Measurements from ENCODE around the gene MAD1L1. TPM values are rescaled to one million over a fixed set of nuclear protein-coding genes. Genes with fewer than 3 reads are reported as not detected.

Gene MAD1L1
- total RNA-seq, 1 donor from 2014 or later = 55.0 TPM

DNA sequence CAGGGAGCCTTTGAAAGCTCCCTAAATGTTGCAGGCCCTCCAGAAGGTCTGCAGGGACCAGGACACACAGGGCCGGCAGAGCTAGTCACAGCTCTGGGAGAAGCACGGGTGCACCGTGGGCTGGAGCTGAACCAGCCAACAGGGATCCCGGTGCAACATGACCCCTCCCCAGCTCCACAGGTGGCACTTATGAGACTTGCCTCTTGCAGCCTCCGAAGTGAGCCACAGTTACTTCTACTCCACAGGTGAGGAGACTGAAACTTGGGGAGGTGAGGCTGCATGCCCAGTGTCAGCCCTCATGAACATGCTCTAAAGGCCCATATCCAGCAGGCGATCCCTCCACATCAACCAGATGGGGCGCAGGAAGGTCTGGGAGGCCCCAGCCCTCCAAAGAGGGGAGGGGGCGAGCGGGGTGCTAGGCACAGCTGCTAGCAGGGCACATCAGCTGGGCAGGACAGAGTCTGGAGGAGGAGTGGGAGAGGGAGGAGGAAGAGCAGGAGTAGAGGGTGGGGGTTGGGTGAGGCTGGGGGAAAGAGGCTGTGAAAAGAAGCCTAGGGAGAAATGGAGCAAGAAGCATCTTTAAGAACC is 338.3 kb downstream of the MAD1L1 start:
- no peaks in the 10 kb centered on the region for H3K27me3 Mint-ChIP-seq (ENCODE audit: low read depth)
- peaks cover 11% of the 10 kb centered on the region for H3K36me3 Mint-ChIP-seq (ENCODE audit: low read depth)
- no peaks in the 10 kb centered on the region for H3K9me3 Mint-ChIP-seq
- H3K4me3 Mint-ChIP-seq (ENCODE audit: low read depth) = no peak overlapping the region
- intact Hi-C loops (cut with micrococcal nuclease) = no loop called here
- H3K4me1 Mint-ChIP-seq (ENCODE audit: low read depth) = peaks cover 8% of the 10 kb centered on the region
- H3K27ac Mint-ChIP-seq = no peak overlapping the region
- DNase-seq (ENCODE audit: low spot score) = no peak

GRCh38 chr7:1893451-1893850 is 339.3 kb downstream of the MAD1L1 start:
- H3K27ac Mint-ChIP-seq = no peak overlapping the region
- no peak for DNase-seq (ENCODE audit: low spot score)
- peaks cover 8% of the 10 kb centered on the region for H3K4me1 Mint-ChIP-seq (ENCODE audit: low read depth)
- intact Hi-C loops (cut with micrococcal nuclease) = no loop called here
- H3K27me3 Mint-ChIP-seq (ENCODE audit: low read depth) = no peaks in the 10 kb centered on the region
- H3K4me3 Mint-ChIP-seq (ENCODE audit: low read depth) = no peak overlapping the region
- H3K9me3 Mint-ChIP-seq = peaks cover 1% of the 10 kb centered on the region
- peaks cover 17% of the 10 kb centered on the region for H3K36me3 Mint-ChIP-seq (ENCODE audit: low read depth)

DNA sequence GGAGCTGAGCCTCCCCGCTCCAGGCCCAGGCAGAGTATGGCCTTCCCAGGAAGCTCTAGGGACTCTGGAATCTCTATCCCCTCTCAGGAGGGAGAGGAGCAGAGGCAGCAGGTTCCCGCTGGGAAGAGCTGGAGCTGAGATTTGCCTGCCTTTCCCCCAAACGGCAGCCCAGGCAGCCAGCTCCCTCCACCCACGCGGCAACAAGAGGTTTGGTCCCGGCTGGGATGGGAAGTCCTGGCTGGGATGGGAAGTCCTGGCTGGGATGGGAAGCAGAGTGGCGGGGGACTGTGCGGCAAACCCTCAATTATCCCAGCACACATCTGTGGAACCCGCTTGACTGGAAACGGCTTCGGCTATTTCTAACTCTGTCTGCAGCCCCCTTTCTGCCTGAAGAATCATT is 339.7 kb downstream of the MAD1L1 start:
- intact Hi-C loops (cut with micrococcal nuclease) = no loop called here
- Mint-ChIP-seq H3K4me1 (ENCODE audit: low read depth) (peaks cover 8% of the 10 kb centered on the region), H3K27ac (no peak overlapping the region), H3K27me3 (ENCODE audit: low read depth) (no peaks in the 10 kb centered on the region), H3K4me3 (ENCODE audit: low read depth) (no peak overlapping the region), H3K9me3 (peaks cover 5% of the 10 kb centered on the region), H3K36me3 (ENCODE audit: low read depth) (peaks cover 21% of the 10 kb centered on the region)
- DNase-seq (ENCODE audit: low spot score) = no peak

DNA sequence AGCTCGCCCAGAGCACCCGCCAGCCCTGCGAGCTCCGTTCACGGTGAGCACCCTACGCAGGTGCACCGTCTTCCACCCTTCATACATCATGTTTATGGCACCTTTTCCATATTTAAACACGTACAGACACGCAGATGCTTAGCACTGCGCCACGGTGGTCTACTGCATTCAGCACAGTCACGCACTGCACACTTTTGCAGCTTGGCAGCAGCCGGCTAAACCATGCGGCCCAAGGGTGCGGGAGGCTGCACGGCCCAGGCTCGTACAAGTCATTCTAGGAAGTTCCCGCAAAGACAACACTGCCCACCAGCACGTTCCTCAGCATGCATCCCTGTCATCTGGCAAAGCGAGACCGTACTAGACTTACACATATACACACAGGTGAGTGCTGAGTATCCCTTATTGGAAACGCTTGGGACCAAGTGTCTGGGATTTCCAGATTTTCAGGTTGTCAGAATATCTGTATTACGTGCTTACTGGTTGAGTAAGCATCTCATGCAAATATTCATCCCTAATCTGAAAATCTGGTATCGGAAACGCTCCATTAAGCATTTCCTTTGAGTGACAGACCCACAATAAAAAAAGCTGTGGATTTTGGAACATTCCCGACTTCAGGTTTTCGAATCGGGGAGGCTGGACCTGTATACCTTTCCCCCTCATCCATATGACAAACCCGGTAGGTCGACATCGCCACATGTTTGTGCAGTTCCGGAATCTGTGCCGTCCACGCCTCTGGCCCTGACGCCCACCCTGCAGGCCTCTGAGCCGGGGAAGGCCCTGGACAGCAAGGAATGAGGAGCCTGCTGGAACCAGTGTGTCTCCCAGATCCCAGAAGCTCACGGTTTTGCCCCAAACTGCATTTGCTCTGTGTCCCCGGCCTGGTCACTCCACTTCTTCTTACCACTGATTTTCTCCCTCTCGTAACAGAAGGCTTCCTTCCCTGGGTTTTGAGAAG is 340.5 kb downstream of the MAD1L1 start:
- Mint-ChIP-seq H3K36me3 (ENCODE audit: low read depth) (peaks cover 28% of the 10 kb centered on the region), H3K4me1 (ENCODE audit: low read depth) (peaks cover 8% of the 10 kb centered on the region), H3K4me3 (ENCODE audit: low read depth) (no peak overlapping the region), H3K27me3 (ENCODE audit: low read depth) (no peaks in the 10 kb centered on the region), H3K9me3 (peaks cover 5% of the 10 kb centered on the region), H3K27ac (no peak overlapping the region)
- DNase-seq (ENCODE audit: low spot score) = no peak
- intact Hi-C loops (cut with micrococcal nuclease) = no loop called here

DNA sequence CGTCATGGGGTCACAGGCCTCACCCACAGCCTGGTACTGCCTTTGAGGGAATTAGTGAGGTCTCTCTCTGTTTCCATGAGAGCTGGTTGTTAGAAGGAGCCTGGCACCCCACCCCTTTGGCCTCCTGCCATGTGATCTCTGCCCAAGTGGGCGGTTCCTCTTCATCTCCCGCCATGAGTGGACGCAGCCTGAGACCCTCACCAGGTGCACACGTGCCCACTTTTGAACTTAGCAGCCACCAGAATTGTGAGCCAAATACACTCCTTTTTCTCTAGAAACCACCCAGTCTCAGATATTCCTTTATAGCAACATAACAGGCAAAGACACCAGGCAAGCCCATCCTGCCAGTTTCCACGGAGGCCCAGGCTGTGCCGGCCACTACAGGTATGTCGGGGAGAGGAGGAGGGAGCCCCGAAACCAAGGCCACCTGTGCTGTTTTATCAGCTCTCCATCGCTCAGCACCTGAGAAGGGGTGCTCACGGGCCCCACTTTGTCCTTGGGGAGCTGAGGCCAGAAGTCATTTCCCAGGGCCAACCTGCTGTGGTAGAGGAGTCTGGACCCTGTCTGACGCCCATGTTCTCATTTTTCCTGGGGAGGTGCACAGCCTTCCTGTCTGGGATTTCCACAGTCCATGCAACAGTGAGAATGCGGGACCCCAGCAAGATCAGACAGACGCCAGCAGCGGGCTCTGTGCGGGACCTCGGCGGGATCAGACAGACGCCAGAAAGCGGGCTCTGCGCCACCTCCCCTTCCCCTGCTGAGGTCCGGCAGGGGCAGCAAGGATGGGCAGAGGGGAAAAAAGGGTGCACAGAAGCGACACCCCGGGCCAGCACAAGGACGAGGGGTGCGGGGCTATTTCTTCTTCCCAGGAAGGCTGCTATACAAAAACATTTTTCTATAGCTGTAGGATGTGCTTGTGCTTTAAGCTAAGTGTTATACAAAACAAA is 342.2 kb downstream of the MAD1L1 start:
- no peak for DNase-seq (ENCODE audit: low spot score)
- peak overlapping the region; percentile 40 for H3K27ac Mint-ChIP-seq
- H3K4me3 Mint-ChIP-seq (ENCODE audit: low read depth) = no peak overlapping the region
- H3K27me3 Mint-ChIP-seq (ENCODE audit: low read depth) = no peaks in the 10 kb centered on the region
- peaks cover 37% of the 10 kb centered on the region for H3K36me3 Mint-ChIP-seq (ENCODE audit: low read depth)
- intact Hi-C loops (cut with micrococcal nuclease) = no loop called here
- peaks cover 8% of the 10 kb centered on the region for H3K4me1 Mint-ChIP-seq (ENCODE audit: low read depth)
- peaks cover 5% of the 10 kb centered on the region for H3K9me3 Mint-ChIP-seq

- peaks cover 5% of the 10 kb centered on the region for H3K9me3 Mint-ChIP-seq
- DNase-seq (ENCODE audit: low spot score) = peak; percentile 22
- intact Hi-C loops (cut with micrococcal nuclease) = no loop called here
- H3K27ac Mint-ChIP-seq = no peak overlapping the region
- no peaks in the 10 kb centered on the region for H3K27me3 Mint-ChIP-seq (ENCODE audit: low read depth)
- no peak overlapping the region for H3K4me3 Mint-ChIP-seq (ENCODE audit: low read depth)
- peaks cover 37% of the 10 kb centered on the region for H3K36me3 Mint-ChIP-seq (ENCODE audit: low read depth)
- peaks cover 8% of the 10 kb centered on the region for H3K4me1 Mint-ChIP-seq (ENCODE audit: low read depth)
Observed at GRCh38 chr7:1889556-1890181, 343.1 kb downstream of the MAD1L1 start.

DNA sequence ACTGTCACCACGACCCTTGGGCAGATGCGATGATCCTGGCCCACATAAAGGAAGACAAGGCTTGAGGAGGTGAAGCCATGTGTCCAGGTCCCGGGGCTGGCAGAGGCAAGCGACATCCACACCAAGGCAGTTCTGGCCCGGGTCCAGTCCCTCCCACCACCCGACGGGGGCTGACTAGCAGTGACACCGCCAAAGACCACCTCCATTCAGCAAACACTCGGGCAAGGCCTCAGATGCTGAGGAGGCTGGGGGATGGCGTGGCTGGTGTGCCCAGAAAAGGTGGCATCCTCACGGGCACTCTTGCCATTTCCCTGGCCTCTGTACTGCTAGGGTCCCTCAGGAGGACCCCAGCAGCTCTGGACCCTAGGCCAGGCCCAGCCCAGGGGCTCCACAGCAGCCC is 343.7 kb downstream of the MAD1L1 start:
- peaks cover 8% of the 10 kb centered on the region for H3K4me1 Mint-ChIP-seq (ENCODE audit: low read depth)
- H3K27ac Mint-ChIP-seq = no peak overlapping the region
- peaks cover 5% of the 10 kb centered on the region for H3K9me3 Mint-ChIP-seq
- no peak overlapping the region for H3K4me3 Mint-ChIP-seq (ENCODE audit: low read depth)
- H3K27me3 Mint-ChIP-seq (ENCODE audit: low read depth) = no peaks in the 10 kb centered on the region
- intact Hi-C loops (cut with micrococcal nuclease) = no loop called here
- DNase-seq (ENCODE audit: low spot score) = no peak
- H3K36me3 Mint-ChIP-seq (ENCODE audit: low read depth) = peaks cover 37% of the 10 kb centered on the region

DNA sequence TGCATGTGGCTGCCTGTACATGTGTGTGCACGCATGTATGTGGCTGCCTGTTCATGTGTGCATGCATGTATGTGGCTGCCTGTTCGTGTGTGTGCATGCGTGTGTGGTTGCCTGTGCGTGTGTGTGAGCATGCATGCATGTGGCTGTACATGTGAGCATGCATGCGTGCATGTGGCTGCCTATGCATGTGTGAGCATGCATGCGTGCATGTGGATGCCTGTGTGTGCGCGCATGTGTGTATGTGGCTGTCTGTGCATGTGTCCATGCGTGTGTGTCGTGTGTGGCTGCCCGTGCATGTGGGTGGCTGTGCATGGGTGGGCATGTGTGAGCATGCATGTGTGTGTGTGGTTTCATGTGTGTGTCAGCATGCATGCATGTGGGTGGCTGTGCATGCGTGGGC is 344.3 kb downstream of the MAD1L1 start:
- Mint-ChIP-seq H3K36me3 (ENCODE audit: low read depth) (peaks cover 37% of the 10 kb centered on the region), H3K27me3 (ENCODE audit: low read depth) (no peaks in the 10 kb centered on the region), H3K4me1 (ENCODE audit: low read depth) (peaks cover 12% of the 10 kb centered on the region), H3K27ac (no peak overlapping the region), H3K4me3 (ENCODE audit: low read depth) (no peak overlapping the region), H3K9me3 (peaks cover 5% of the 10 kb centered on the region)
- no peak for DNase-seq (ENCODE audit: low spot score)
- intact Hi-C loops (cut with micrococcal nuclease) = no loop called here

- Mint-ChIP-seq H3K4me1 (ENCODE audit: low read depth) (peaks cover 20% of the 10 kb centered on the region), H3K27ac (no peak overlapping the region)
Observed at GRCh38 chr7:1887251-1887650, 345.5 kb downstream of the MAD1L1 start.

GRCh38 chr7:1886361-1887064 is 346.2 kb downstream of the MAD1L1 start:
- no peaks in the 10 kb centered on the region for H3K27me3 Mint-ChIP-seq (ENCODE audit: low read depth)

More at GRCh38 chr7:1887251-1887650, 345.5 kb downstream of the MAD1L1 start:
- no peaks in the 10 kb centered on the region for H3K27me3 Mint-ChIP-seq (ENCODE audit: low read depth)
- intact Hi-C loops (cut with micrococcal nuclease) = no loop called here
- peaks cover 37% of the 10 kb centered on the region for H3K36me3 Mint-ChIP-seq (ENCODE audit: low read depth)
- H3K9me3 Mint-ChIP-seq = peaks cover 5% of the 10 kb centered on the region
- H3K4me3 Mint-ChIP-seq (ENCODE audit: low read depth) = no peak overlapping the region
- DNase-seq (ENCODE audit: low spot score) = no peak

DNA sequence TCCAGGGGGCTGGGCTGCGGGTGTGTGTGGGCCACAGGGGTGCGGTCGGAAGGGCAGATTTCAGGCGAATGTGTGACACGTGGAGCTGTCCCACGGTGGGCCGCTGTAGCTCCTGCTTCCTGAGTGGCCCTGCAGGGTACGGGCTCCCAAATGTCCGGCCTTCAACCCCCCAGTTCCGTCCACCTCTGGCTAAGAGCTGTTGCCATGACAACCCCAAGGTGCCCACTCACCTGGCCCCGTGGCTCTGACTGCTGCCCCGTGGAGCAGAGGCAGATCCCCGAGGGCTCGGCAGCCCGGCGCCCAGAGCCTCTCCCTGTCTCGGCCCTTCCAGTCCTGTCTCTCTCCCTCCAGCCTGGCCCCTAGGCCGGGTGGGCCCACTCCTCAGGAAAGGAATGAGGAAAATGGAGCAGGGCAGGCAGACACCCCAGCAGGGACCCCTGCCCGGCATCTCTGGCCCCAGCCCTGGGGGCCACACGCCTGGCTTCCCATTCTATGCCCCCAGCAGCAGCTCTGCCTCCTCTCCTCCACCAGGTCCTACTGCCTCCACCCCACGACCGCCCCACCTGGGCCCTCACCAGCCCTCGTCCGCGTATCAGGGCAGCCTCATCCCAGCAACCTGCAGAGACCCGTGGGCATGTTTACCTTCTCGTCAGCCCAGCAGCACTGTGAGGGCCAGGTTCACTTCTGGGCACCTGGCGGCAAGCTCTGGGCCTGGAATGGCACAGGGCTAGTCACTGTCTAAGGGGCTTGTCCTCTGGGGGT is 347.1 kb downstream of the MAD1L1 start:
- no peak for DNase-seq (ENCODE audit: low spot score)
- Mint-ChIP-seq H3K9me3 (peaks cover 5% of the 10 kb centered on the region), H3K27ac (no peak overlapping the region), H3K36me3 (ENCODE audit: low read depth) (peaks cover 43% of the 10 kb centered on the region), H3K4me3 (ENCODE audit: low read depth) (no peak overlapping the region), H3K4me1 (ENCODE audit: low read depth) (peaks cover 30% of the 10 kb centered on the region), H3K27me3 (ENCODE audit: low read depth) (no peaks in the 10 kb centered on the region)
- intact Hi-C loops (cut with micrococcal nuclease) = no loop called here

More at GRCh38 chr7:1886361-1887064, 346.2 kb downstream of the MAD1L1 start:
- Mint-ChIP-seq H3K27ac (no peak overlapping the region), H3K4me3 (ENCODE audit: low read depth) (no peak overlapping the region), H3K36me3 (ENCODE audit: low read depth) (peaks cover 39% of the 10 kb centered on the region), H3K4me1 (ENCODE audit: low read depth) (peaks cover 27% of the 10 kb centered on the region), H3K9me3 (peaks cover 5% of the 10 kb centered on the region)
- intact Hi-C loops (cut with micrococcal nuclease) = no loop called here
- no peak for DNase-seq (ENCODE audit: low spot score)

All from activated T-helper 2 cell treated with anti-CD3 and anti-CD28 coated beads, Interferon-gamma antibody, Interleukin-2, Interleukin-4, amounts not matched to agents 10 μg/mL and 5 μg/mL and 100 μg/mL, durations not matched to agents 14 hours and 24 hours and 36 hours (primary cell).